Anterior cingulate cortex (tissue), 58 donors: ENCODE measurements around the gene COL28A1.
"Not testable (repeated sequence)": the region's sequence is repeated elsewhere in the genome, so short reads cannot be mapped to it uniquely, and the experiment has no call there.

ENCODE experiments used
- DNase-seq, 58 donors: peaks; one replicate each; lab custom pipeline; 2025; lab: John Stamatoyannopoulos, UW

COL28A1 gene

GRCh38 chr7:7478569-7478968 is 57.1 kb downstream of the COL28A1 start:
- DNase-seq, result no peak

DNA sequence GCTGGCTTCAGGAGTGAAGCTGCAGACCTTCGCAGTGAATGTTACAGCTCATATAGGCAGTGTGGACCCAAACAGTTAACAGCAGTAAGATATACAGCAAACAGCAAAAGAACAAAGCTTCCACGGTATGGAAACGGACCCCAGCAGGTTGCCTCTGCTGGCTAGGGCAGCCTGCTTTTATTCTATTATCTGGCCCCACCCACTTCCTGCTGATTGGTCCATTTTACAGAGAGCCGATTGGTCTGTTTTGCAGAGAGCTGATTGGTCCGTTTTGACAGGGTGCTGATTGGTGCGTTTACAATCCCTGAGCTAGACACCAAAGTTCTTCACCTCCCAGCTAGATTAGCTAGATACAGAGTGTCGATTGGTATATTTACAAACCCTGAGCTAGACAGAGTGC is 58.0 kb downstream of the COL28A1 start:
- not testable (repeated sequence) for DNase-seq

DNA sequence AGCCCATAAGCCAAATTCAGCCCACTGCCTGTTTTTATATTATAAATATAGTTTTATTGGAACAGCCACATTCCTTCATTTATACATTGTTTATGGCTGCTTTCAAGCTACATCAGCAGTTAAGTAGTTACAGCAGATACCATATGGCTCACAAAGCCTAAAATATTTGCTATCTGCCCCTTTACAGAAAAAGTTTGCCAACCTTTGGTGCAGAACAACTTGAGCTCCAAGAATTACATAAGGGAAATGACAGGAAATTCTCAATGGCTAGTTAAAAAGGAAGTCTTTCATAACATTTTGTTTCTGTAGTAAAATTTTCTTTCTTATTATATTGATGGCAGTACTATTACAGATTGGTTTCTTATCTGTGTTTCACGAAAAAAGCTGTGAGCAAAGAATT is 59.3 kb downstream of the COL28A1 start:
- DNase-seq, result no peak

GRCh38 chr7:7475601-7476000 is 60.1 kb downstream of the COL28A1 start:
- DNase-seq, result no peak

DNA sequence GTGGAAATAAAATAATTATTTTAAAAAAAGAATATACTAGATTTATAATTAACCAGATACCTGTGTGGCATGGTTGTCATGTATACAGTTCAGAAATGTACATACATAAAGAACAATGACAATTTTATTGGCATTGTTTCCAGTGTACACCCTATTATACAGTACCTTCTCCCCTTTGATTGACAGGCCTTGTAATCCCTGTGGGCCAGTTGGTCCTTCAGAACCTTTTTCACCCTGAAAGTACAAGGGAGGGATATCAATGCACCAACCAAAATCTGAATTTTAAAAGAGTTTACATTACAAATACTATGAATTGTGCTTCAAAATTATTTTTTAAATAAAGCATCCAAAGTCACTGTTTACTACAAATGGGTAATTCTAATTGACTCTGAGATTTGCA is 61.2 kb downstream of the COL28A1 start:
- DNase-seq, result no peak

- DNase-seq, result not testable (repeated sequence)
These were observed 70.5 kb downstream of the COL28A1 start for GRCh38 chr7:7464991-7465765.

DNA sequence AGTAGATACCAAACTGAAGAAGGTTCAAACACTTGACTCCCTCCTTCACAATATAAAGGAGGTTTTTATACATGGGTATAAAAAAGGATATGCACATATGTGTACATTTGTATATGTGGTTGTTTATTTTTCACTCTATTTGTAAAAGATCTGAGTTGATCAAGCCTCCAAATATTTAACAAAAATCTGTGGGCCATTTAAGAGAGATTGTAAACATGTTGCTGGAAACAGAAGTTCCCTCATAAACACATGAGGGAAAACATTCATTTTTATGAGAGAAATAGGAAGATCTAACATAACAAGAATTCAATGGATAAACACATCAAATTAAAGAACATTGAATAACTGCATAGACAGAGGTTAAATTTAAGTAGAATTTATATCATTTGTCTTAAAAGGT is 81.7 kb downstream of the COL28A1 start:
- DNase-seq, result no peak

DNA sequence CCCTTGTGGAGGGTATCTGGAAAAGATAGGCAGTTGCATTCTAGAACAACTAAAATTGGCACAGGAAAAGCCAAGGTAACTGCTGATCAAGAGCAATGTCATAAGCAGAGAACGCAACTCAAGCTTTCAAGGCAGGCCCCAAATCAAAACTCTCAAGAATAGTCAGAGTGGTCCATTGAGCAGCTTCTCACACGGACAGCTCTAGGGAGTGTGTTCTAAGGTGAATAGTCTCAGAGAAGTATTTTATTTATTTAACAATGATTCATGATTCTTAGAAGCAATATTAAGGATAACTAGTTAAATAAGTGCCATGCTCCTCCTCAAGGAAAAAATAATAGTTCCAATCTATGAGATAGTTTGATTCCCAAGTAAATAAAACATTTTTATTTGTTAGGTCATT is 83.0 kb downstream of the COL28A1 start:
- DNase-seq, result no peak

DNA sequence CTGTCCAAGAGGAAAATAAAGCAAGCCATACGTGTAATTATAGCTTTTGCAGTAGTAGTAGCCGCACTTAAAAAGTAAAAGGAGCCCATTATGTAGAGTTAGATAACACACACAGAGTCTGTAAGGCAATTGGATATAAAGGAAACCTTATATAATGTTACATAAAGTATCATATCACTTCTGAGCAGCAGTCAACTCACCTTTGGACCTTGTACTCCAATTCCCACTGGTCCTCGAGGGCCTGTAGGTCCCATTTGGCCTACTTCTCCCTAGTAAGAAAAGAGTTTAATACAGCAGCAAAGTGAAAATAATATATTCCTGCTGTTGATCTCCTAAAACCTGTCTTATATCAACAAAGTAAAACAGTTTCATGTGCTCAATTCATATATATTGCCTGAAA is 83.6 kb downstream of the COL28A1 start:
- no peak for DNase-seq

DNA sequence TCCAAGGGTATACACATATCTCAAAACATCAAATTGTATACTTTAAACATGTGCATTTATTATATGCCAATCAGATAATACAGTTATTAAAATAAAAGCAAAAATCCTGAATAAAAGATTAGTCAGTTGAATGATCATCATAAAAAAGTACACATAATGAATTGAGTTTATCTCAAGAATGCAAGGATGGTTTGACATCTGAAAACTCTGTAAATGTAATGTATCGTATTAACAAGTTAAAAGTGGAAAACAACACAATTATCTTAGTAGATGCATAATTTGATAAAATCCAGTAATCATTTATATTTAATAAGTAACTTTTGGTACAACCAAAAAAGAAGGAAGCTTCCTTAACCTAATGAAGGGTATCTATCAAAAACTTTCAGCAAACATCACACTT is 86.6 kb downstream of the COL28A1 start:
- no peak for DNase-seq

GRCh38 chr7:7446616-7447015 is 89.1 kb downstream of the COL28A1 start:
- no peak for DNase-seq

GRCh38 chr7:7443806-7444350 is 91.8 kb downstream of the COL28A1 start:
- no peak for DNase-seq

DNA sequence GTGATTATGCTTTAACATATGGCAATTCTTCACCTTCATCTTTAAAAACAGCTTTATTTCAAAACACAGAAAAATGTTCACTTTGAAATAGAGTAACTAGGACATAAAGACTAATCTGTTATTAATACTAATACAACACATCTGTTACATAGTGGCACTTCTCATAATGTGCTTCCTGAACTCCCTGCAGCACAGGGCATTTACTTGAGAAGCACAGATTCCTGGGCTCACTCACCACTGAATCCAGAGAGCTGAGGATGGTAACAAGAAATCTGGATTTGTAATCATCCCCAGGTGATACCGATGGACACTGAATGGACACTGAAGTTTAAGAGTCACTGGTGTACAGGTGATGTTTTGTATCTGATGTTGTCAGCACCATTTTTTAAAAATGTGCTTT is 96.1 kb downstream of the COL28A1 start:
- DNase-seq, result no peak

DNA sequence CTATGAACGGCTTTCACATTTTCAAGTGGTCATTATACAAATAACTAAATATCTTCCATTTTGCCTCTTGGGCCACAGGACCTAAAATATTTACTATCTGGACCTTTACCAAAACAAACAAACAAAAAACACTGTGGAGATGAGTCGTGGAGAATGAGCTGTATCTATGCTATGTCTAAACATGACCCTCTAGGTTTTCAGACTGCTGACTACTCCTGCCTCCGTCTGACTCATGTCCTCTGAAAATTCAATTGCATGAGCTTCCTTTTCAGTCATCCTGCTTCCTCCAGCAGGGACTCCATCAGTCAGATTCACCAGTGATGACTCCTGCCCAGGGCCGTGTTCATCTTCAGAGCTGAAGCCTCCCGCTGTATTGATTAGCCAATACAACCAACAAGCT is 96.8 kb downstream of the COL28A1 start:
- no peak for DNase-seq

DNA sequence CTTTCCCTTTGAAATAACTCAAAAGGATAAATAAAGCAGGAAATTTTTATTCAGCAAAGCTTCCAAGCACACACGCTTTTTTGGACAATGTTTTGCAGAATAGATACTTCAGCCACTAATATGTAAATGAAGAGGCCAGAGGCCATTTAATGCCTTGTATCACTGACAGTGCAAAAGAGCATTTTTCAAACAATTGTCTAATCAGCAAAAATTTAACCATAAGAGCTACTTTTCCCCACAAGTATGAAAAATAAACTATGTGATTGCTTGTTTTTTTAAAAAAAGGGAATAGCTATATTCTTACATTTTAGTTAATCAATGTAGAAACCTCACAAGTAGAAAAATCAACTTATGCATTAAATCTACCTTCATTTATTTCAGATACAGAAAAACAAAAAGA is 99.7 kb downstream of the COL28A1 start:
- DNase-seq, result no peak

- DNase-seq, result no peak
These were observed 101.3 kb downstream of the COL28A1 start for GRCh38 chr7:7434329-7434728.

- DNase-seq, result no peak
These were observed 101.9 kb downstream of the COL28A1 start for GRCh38 chr7:7433811-7434210.

DNA sequence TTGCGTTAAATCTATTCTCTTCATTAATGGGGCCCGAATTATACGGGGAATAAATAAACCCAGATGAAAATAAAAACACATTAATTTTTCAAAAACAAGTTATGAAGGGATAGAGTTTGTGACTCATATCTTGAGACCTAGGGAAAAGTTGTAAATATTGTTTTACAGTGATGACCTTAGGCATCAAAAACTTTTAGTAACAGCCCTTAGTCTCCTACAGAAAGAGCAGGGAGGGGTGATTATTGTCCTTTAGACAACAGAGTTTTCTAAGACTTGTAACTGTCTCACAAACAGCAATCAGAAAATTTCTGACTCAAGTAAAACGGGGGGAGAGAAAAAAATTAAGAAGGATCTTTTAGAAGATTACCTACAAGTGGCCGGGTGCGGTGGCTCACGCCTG is 102.7 kb downstream of the COL28A1 start:
- no peak for DNase-seq

- DNase-seq, result no peak
These were observed 106.9 kb downstream of the COL28A1 start for GRCh38 chr7:7428806-7429205.

GRCh38 chr7:7427363-7427762 is 108.3 kb downstream of the COL28A1 start:
- peak in 29 of 58 donors; percentile 1 to 84 (median 18) for DNase-seq

DNA sequence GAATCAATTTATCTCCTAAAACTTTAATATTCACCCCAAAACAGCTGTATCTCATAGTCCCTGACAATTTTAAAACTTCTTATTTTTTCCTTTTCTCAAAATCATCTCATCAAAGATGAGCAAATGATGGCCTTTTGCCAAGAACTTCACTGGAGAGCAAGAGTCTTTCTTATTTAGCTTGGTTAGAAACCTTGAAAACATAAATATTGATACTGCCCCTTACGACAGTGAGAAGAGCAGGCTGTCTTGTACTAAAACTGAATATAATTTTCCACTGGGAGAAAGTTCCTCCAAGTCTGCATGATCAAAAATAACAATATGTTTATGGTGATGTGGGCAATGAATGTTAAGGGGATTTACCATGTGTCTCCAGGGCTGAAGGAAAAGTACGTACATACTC is 109.0 kb downstream of the COL28A1 start:
- no peak for DNase-seq

- DNase-seq, result no peak
These were observed 110.4 kb downstream of the COL28A1 start for GRCh38 chr7:7425321-7425720.
